NCI-H345 treated with DMSO at 0.1 percent for 48 hours (cell line): ENCODE results near the gene SCUBE2.

Experiments
- DNase-seq: peaks from one replicate; lab custom pipeline; 2025; ENCODE audit not compliant: unreplicated experiment; lab: John Stamatoyannopoulos, UW

Gene SCUBE2

DNA sequence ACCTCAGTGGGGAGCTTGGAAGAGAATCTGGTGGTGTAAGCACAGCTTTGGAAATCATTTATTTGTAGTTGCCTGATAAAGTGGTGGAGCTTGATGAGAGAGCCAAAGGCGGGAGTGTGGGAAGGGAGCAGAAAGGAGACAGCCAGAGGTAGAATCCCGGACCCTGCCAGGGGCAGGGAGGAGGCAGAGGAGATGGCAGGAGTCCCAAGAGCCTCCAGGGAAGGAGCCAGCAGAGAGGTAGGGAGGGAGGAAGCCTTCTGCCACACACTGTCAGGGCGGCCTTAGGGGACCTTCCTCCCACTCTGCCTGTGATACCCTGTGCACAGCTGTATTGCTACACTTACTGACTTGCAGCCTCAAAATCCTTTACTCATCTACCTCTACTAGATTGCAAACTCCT, 15.4 kb downstream of the SCUBE2 start:
- DNase-seq: no peak

- DNase-seq: no peak
Measured at GRCh38 chr11:9075556-9075955, 15.8 kb downstream of the SCUBE2 start.

DNA sequence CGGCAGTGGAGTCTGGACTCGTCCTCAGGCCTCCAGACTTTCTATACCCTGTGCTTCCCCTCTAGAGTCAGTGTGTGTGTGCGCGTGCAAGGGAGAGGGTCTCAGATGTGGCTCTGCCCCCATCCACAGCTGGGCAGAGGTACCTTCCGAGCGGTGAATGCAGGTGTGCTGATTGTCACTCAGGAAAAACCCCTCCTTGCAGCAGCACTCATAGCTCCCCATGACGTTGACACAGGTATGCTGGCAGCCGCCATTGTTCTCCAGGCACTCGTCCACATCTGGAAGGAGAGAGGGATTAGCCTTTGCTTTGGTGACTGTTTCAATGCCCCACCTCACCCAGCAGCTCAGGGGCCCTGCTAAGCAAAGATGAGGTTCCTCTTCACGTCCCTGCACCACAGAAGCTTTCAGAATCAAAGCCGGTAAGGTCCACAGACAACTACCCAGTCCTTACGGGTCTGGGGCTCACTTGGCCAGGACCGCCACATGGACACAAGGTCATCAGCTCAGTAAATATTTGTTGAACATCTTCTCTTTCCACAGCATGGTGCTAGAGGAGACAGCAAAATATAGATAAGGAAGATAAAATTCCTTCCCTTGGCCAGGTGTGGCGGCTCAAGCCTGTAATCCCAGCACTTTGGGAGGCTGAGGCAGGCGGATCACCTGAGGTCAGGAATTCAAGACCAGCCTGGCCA, 16.9 kb downstream of the SCUBE2 start:
- no peak for DNase-seq

DNA sequence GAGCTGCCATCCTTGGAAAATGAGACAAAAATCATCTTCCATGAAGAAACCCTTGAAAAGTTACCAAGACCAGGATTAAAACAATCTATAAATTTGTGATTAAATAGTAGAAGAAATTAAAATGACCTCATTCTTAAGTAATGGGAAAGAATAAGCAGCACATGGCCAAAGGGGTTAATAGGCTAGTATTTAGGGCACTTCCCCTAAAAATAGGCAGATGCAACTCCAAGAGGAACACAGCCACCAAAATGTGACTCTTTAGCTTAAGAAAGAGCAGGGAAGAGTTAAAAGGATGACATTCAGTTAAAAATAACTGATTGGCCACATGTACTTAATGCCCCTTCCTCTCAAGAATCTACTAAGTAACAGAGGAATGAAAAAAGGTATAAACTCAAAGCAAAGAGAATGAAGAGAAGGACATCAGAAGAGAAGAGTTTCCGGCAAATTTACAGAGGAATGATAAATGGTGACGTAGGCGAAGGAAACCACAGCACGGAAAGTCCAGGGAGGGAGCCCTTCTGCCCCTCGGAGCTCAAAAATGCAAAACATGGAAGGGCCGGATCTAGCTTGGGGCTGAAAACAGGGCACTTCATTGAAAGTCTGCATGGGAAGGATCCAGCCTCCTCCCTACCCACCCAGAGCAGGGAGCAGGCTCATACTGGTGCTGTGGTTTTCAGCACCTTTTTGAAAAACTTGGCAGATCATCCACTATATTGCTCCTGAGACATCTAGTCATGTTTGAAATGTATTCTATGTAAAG, 17.8 kb downstream of the SCUBE2 start:
- DNase-seq: no peak

- DNase-seq: no peak
Measured at GRCh38 chr11:9072626-9073176, 18.7 kb downstream of the SCUBE2 start.

- DNase-seq: no peak
Measured at GRCh38 chr11:9071692-9072091, 19.7 kb downstream of the SCUBE2 start.

DNA sequence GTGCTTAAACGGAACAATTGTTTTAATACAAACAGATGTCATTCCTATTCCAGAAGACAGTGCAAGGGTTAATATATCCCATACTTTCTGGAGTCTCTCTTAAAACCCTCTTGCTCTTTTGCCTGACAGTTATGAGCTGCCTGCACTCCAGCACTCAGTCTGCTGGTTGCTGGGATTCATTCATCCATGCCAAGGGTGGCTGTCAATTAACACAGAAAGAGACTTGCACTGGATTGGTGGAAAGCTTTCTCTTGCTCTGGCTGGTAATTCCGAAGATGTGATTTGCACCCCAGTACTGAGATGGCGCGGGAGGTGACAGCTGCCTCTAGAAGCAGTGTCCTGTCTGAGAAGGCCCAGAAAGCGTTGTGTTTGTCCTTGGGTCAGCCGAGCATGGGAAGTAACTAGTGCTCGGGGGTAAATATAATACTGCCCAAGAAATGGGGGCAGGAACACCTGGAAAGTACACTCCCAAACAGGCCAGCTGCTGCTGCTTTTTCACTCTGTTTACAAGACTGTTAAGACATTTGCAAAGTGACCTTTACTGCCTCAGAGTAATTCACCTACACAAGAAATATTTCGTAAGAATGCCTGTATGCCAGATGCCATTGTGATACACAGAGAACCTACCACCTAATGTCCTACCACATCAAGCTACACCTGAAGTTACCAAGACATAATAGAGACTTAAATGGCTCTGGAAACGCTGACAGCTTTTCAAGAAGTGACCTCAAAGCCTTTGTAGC, 20.5 kb downstream of the SCUBE2 start:
- no peak for DNase-seq

DNA sequence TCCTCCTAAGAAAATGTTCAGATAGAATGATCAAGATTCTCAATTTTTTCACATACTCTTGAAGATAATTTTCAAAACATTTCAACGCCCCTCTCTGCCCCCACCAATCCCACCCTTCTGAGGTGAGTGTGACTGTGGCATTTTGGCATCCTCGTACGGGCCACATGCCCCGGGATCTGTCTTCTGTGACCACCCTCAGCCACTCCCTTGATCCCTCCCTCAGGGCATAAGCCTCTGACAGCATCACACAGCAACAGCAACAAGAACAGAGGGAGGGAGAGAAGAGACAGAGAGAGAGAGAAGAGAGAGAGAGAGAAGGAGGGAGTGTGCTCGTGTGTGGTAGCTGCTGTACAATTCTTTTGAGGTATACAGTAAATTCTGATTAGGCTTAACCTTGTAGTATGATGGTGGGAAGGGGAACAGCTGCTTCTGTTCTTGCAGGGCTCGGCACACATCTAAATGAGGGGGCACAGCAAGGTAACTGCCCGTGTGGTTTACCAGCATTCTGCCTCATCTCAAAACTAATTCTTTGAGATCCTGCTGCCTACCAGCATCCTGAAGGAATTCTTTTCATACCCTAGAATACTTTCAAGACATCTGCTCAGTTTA, 21.4 kb downstream of the SCUBE2 start:
- no peak for DNase-seq

DNA sequence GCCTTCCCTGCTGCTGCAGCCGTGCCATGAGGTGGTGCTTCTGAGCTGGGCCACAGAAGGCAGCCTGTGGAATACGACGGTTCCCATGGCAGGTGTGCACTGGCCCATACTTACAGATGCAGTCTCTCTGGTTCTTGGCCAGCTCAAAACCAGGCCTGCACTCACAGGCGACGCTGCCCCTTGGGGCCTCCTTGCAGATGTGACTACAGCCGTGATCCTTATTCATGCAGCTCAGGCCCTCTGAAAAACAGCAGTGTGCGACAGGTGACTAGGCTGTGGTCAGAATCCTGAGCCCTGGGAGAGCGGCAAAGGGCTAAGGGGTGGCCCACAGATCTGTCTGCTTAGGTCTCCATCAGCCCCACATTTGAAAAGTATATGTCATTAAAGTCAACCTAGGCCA, 22.1 kb downstream of the SCUBE2 start:
- DNase-seq: no peak

DNA sequence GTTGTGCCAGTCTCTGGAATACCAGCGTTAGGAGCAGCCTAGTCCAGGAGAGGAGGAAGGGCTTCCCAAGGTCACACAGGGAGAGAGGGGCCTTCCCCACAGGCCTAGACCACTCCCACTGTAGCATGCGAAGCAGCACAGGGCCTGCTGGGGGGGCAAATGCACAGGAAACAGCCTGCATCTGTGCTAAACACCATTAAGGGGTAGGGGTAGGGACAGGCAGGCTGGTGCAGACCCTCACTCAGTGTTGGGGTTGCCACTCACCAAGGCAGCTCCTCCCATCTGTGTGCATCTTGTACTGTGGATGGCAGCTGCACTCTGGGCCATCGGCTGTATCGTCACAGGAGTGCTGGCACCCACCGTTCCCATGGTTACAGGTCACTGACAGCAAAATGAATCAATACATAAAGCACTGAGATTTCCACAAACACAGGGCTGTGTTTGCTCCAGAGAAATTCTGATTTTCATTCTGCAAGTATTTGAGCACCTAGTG, 24.9 kb downstream of the SCUBE2 start:
- no peak for DNase-seq

DNA sequence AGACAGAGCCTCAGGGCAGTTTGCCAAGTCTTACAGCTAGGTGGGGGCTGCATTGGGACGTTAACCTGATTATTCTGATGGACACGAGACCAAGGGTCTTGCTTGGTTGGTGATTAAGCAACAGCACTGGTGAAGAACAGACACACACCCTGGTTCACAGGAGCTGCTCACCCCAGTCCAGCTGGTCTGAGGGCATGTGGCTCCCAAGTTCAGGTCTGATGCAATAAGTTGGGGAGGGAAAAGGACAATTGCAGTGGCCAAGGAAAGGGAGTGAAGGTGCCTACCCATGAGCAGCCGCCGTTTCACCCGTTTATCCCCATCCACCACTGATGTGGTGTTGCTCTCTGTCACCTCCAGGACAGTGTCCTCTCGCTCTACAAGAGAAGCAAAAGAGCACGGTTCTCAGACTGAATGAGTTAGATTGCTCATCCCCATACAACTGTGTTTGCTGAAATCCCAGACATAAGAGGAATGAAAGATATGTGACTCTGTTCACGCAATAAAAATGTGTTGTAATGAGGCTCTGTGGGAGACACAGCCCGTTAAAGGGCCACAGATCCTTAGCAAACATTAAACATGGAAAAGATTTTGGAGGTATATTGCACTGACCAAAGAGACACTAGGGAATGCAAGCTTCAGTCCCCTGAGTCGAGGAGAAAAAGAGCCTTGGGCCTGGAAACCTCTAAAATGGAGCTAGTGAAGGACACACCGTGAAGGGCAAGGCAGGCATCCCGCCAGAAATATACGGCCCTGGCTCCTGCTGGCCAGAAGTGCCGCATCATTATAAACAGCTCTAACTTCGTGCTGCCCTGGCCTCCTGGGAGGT, 25.6 kb downstream of the SCUBE2 start:
- no peak for DNase-seq

GRCh38 chr11:9061807-9062206, 29.6 kb downstream of the SCUBE2 start:
- no peak for DNase-seq

GRCh38 chr11:9060700-9061111, 30.7 kb downstream of the SCUBE2 start:
- DNase-seq: no peak

GRCh38 chr11:9059406-9059805, 32.0 kb downstream of the SCUBE2 start:
- DNase-seq: no peak

DNA sequence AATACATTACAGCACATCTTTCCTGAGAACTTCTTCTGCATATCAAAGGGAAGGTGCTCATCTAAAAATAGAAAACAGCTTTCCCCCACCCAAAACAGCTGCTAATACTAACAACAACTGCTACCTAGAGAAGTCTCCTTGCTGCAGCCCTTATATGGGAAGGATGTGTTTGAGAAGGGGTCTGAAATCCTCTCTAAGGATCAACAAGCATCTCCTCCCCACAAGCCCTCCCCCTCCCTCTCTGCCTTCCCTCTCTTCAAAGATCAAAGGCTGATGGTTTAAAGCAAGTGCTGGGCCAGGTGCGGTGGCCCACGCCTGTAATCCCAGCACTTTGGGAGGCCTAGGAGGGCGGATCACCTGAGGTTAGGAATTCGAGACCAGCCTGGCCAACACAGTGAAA, 33.5 kb downstream of the SCUBE2 start:
- no peak for DNase-seq

DNA sequence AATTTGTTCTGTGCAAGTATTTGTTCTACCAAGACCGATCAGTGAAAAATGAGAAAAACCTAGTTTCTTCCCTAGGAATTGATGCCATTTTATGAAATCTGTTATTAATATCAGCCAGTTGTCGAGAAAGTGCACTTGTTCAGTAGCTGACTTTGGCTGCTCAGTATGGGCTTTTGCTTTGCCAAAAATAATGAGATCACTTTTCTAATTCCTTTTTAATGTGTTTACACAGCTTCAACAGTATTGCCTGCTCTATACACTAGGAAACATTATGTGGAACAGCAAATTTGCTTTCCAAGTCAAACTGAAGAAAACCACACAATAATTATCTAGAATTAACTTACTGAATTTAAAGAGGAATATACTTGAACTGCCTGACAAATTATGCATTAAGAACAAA, 34.4 kb downstream of the SCUBE2 start:
- no peak for DNase-seq

DNA sequence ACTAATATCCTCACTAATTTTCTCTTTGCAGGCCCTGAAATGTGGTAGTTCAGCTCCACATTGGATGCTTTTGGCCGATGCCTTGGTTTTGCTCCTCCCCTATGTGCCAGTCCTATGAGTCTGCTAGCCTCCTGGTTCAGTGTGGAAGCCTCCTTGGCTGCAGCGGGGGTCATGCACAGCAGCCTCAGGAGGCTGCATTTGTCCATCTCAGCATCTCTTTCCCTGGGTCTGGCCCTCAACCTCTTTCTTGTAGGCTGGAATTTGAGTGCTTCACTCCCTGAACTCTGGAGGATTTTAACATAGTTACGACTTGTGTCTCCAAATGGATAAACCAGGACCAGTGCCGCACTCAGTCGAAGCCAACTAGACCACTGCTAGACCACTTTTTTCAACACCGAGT, 34.9 kb downstream of the SCUBE2 start:
- DNase-seq: no peak

DNA sequence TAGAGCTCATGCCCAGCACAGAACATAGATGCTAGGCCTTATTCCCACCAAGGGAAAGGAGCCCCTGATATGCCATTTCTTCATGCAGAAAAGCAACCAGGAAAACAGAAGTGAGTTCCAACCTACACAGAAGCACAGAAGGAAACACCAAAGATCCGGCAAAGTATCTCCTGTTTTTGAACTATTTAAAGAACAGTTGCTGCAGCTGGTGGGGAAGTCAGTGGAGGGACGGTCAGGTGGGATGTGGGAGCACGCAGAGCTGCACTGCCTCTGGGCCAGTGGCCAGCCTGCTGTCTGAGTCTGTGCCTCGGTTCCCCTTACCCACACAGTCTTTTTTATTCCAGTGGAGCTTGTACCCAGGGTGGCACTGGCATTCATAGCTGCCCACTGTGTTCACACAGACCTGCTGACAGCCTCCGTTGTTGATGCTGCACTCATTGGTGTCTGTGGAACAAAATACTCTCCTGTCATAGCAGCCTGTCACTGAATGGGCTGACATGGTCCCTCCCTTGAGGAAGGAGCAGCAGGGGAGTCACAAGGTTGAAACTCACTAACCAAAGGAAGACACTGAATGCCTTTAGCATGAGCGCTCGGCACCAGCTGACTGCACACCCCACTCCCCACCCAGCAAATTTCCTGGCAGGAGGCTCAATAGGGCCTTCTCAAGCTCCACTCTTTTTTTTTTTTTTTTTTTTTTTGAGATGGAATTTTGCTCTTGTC, 37.9 kb downstream of the SCUBE2 start:
- DNase-seq: no peak

DNA sequence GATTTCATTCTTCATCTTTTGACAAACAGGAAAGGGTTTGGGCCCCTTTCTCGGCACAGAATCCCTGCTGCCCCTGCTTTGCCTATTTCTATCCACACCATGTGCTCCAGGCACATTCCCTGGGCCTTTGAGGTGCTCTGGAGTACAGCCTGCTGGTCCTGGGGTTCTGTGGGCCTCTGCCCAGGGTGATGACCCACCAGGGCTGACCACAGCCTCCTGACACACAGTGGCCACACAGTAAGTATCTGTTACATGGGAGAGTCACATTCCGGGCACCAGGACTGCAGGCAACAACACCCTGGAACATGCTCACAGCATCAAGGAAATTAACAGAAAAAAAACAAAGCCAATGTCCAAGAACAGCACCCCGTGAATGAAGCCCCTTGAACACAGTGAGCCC, 39.1 kb downstream of the SCUBE2 start:
- no peak for DNase-seq

- no peak for DNase-seq
Measured at GRCh38 chr11:9049959-9050358, 41.4 kb downstream of the SCUBE2 start.
